ENCODE results near the gene MDP1. TPM values are rescaled to one million over a fixed set of nuclear protein-coding genes. Genes with fewer than 3 reads are reported as not detected.
A peak's percentile ranks its signal among the peaks of the same experiment; 100 is the strongest.

The MDP1 gene
- total and polyA plus RNA-seq, 2 of the 8 experiments (the other 6 are each of a cell fraction or from before 2014, with no cell fraction given), result 17.7 to 32.2 TPM

GRCh38 chr14:24171422-24172260 lies 44.2 kb downstream of the MDP1 start, which contains the start of gene REC8:
REC8 (plus strand) TSS chr14:24172080; CDS start chr14:24172553, 473 bp downstream.
- Histone ChIP-seq H4K91ac (replicated peaks; ENCODE audit: insufficient read length, low read length) (no peak within 1 kb of the TSS), H3K27ac (ENCODE audit: low read depth, low read length) (no peak within 1 kb of the TSS), H3K27me3 (replicated peaks in 1 of 4; ENCODE audit: control insufficient read depth in 3 of 4, extremely low read depth in 1 of 4, insufficient read depth in 3 of 4, low read length in 3 of 4) (no peaks in the 10 kb centered on the region), H3K79me1 (ENCODE audit: low read depth, low read length) (no peaks in the 10 kb centered on the region), H2BK15ac (ENCODE audit: low read length) (0 out of 2 replicates have a peak within 1 kb of the TSS, but pooled peaks have one; percentile 46), H3K4ac (replicated peaks; ENCODE audit: insufficient read length, low read depth, low read length) (no peak within 1 kb of the TSS), H3K56ac (replicated peaks; ENCODE audit: insufficient read length, low read depth, low read length) (no peak within 1 kb of the TSS), H3K4me3 (ENCODE audit: extremely low read depth in 1 of 4, insufficient read depth in 2 of 4, low read depth in 3 of 4, low read length in 4 of 4) (peak within 1 kb of the TSS; percentile 62 to 77 (median 71)), H3K9ac (replicated peaks in 1 of 4; ENCODE audit: extremely low read depth in 1 of 4, low read depth in 3 of 4, low read length in 3 of 4) (peak within 1 kb of the TSS; percentile 37 to 65 (median 54); a peak in 6 of 7 replicates), H3K79me2 (ENCODE audit: control insufficient read depth in 1 of 2, insufficient read depth in 2 of 2, low read length in 2 of 2) (no peaks in the 10 kb centered on the region), H3K4me2 (ENCODE audit: insufficient read depth in 1 of 2, low read depth in 2 of 2, low read length in 2 of 2) (peak within 1 kb of the TSS; percentile 75 to 96), H3K18ac (ENCODE audit: extremely low read depth, low read length) (peak within 1 kb of the TSS; percentile 83), H2AK5ac (ENCODE audit: low read depth, low read length) (no peak within 1 kb of the TSS), H2AFZ (ENCODE audit: low read length) (peak within 1 kb of the TSS; percentile 47; the same call in 1 of the 2 replicates), H4K5ac (ENCODE audit: insufficient read length, low read depth, low read length) (peak within 1 kb of the TSS; percentile 23), H3K9me3 (ENCODE audit: insufficient read depth in 2 of 2, low read depth in 1 of 2, low read length in 1 of 2) (no peaks in the 10 kb centered on the region), H2BK120ac (replicated peaks; ENCODE audit: low read depth, low read length) (no peak within 1 kb of the TSS), H2BK20ac (ENCODE audit: low read length) (no peak within 1 kb of the TSS), H3K4me1 (replicated peaks in 1 of 4; ENCODE audit: control insufficient read depth in 3 of 4, insufficient read depth in 4 of 4, low read length in 3 of 4) (peaks cover 0 to 9% (median 7%) of the 10 kb centered on the region in 4 experiments; a peak in 4 of 7 replicates), H3K23ac (ENCODE audit: insufficient read length) (no peak within 1 kb of the TSS), H2BK5ac (ENCODE audit: low read depth, low read length) (peak within 1 kb of the TSS; percentile 60; the same call in 1 of the 2 replicates), H4K8ac (ENCODE audit: extremely low read depth, insufficient read depth, low read length) (peak within 1 kb of the TSS; percentile 59; the same call in 1 of the 2 replicates), H3K14ac (ENCODE audit: insufficient read length) (no peak within 1 kb of the TSS), H4K20me1 (replicated peaks in 1 of 2; ENCODE audit: control insufficient read depth in 1 of 2, insufficient read depth in 2 of 2, low read length in 2 of 2) (no peaks in the 10 kb centered on the region), H2BK12ac (ENCODE audit: low read depth, low read length) (peak within 1 kb of the TSS; percentile 55; the same call in 1 of the 2 replicates), H3K23me2 (ENCODE audit: low read depth, low read length) (peaks cover 5% of the 10 kb centered on the region; the same call in 1 of the 2 replicates), H3K36me3 (ENCODE audit: control insufficient read depth in 2 of 4, insufficient read depth in 4 of 4, low read length in 3 of 4) (peaks cover 0 to under 1% (median 0%) of the 10 kb centered on the region in 4 experiments; a peak in 2 of 8 replicates)
- CTCF ChIA-PET (ENCODE audit: partially characterized antibody), result interaction anchor here (0.6 to 1.5 kb wide), 5 partner anchors 9 to 128 kb away, joined by 3 to 6 read pairs (median 4); partner anchors contain the start of gene IRF9
- FAIRE-seq (peak; percentile 42), DNase-seq (ENCODE audit: low read depth in 1 of 2, low spot score in 2 of 2) (peak; percentile 97)
- POLR2A ChIA-PET (ENCODE audit: partially characterized antibody), result interaction anchor here (0.6 to 10.7 kb wide), 19 partner anchors 9 to 120 kb away, joined by 3 to 158 read pairs (median 5); partner anchors contain the start of genes CARMIL3, EMC9, IPO4 and IRF9
- WGBS, 2 experiments (ENCODE audit: extremely low coverage in 1 of 2, insufficient coverage in 1 of 2, insufficient read length in 1 of 2, insufficient replicate concordance in 2 of 2, low coverage in 1 of 2, low lambda C conversion rate in 2 of 2, missing lambda C conversion rate in 1 of 2), result 13% methylated on average over 60 of the region's 63 CpGs; no CpG with 5 or more reads in 1 of the 2 experiments
- TF ChIP-seq SIX5 (IDR thresholded peaks at IDR 0.05; ENCODE audit: low read depth, low read length), result no peak
- peak; percentile 94 for TF ChIP-seq KDM4A (IDR thresholded peaks at IDR 0.05; ENCODE audit: low read depth, low read length, severe bottlenecking)
- no peak; the same call in 1 of the 2 replicates for TF ChIP-seq MAX (IDR thresholded peaks at IDR 0.05)
- no peak for TF ChIP-seq ZNF274 (IDR thresholded peaks at IDR 0.05; ENCODE audit: borderline replicate concordance, extremely low read depth, low read length)
- no peak for TF ChIP-seq CBX8 (IDR thresholded peaks at IDR 0.05; ENCODE audit: borderline replicate concordance, low read depth, low read length)
- TF ChIP-seq YY1 (IDR thresholded peaks at IDR 0.05; ENCODE audit: low read depth, low read length), result peak; percentile 24; the same call in 1 of the 2 replicates
- TF ChIP-seq CHD2 (IDR thresholded peaks at IDR 0.05; ENCODE audit: low read length), result peak; percentile 34; the same call in 1 of the 2 replicates
- peak; percentile 35 for TF ChIP-seq ASH2L (IDR thresholded peaks at IDR 0.05; ENCODE audit: low read length)
- 0 out of 4 replicates have a peak, but pooled peaks of 1 of the 2 experiments have one; percentile 6 for TF ChIP-seq RAD21 (IDR thresholded peaks at IDR 0.05 in 1 of 2, conservative IDR thresholded peaks at IDR 0.05 in 1 of 2; ENCODE audit: low read depth in 2 of 2, low read length in 2 of 2)
- peak; percentile 79 for TF ChIP-seq SP1 (IDR thresholded peaks at IDR 0.05; ENCODE audit: low read depth, low read length)
- TF ChIP-seq CEBPB (IDR thresholded peaks at IDR 0.05; ENCODE audit: low read depth, low read length), result no peak

All from H1 (cell line).